ENCODE results near the gene LIMS2.

LIMS2 gene

DNA sequence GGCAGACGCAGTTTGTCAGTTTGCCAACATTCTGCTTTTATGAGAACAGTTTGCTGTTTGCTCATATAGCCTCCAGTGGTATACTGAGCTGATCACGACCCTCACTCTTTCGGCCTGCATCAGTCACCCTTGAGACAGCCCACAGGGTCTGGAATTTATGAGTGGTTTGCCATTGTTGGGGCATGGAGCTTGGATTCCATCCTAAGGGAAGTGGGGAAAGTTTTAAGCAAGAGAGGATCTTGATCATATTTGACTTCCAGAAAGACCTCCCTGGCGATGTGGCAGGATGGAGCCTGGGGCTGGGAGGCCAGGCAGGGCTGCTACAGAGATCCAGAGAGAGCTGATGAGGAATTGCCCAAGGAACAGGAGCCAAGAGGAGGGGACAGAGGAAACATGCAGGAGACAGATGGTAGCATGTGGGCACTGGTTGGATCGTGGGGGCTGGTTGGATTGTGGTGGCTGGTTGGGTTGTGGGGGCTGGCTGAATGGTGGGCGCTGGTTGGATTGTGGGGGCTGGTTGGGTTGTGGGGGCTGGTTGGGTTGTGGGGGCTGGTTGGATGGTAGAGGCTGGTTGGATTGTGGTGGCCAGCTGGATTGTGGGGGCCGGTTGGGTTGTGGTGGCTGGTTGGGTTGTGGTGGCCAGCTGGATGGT lies 56.7 kb downstream of the LIMS2 start:
- H3K4me3 ChIP-seq (replicated peaks in 1 of 2; ENCODE audit: low read depth in 2 of 2, low read length in 2 of 2): no peak overlapping the region
- TF ChIP-seq, protein P1, sequence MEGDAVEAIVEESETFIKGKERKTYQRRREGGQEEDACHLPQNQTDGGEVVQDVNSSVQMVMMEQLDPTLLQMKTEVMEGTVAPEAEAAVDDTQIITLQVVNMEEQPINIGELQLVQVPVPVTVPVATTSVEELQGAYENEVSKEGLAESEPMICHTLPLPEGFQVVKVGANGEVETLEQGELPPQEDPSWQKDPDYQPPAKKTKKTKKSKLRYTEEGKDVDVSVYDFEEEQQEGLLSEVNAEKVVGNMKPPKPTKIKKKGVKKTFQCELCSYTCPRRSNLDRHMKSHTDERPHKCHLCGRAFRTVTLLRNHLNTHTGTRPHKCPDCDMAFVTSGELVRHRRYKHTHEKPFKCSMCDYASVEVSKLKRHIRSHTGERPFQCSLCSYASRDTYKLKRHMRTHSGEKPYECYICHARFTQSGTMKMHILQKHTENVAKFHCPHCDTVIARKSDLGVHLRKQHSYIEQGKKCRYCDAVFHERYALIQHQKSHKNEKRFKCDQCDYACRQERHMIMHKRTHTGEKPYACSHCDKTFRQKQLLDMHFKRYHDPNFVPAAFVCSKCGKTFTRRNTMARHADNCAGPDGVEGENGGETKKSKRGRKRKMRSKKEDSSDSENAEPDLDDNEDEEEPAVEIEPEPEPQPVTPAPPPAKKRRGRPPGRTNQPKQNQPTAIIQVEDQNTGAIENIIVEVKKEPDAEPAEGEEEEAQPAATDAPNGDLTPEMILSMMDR (IDR thresholded peaks at IDR 0.05; ENCODE audit: low read depth, low read length): no peak
- DNase-seq (ENCODE audit: low read depth in 2 of 2): no peak

DNA sequence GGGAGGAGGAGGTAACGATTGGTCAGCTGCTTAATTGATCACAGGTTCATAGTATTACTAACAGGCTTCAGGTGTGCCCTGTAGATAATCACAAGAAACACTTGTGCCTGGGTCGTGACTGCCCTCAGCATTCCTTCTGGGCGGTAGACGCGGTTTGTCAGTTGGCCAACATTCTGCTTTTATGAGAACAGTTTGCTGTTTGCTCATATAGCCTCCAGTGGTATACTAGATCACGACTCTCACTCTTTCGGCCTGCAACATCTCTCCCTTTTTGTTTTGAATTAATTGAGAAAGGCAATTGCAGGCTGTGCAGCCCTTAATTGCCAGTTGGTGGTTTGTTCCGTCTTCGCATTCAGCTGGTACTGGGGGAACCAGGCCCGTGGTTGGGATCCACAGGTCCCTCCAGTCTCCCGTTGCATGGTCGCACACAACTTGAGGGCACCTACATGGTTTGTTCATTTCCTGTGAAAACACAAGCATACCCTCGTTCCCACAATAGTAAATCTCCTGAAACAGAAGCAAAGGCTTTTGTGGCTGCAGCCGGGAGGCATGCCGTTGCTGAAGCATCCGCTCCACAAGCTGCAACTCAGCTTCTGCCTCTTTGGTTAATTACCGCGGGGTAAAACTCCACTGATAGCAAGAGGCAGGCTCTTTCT lies 59.7 kb downstream of the LIMS2 start:
- no peak for DNase-seq (ENCODE audit: low read depth in 2 of 2)
- H3K4me3 ChIP-seq (replicated peaks in 1 of 2; ENCODE audit: low read depth in 2 of 2, low read length in 2 of 2): no peak overlapping the region
- TF ChIP-seq, protein P1 (IDR thresholded peaks at IDR 0.05; ENCODE audit: low read depth, low read length): no peak

DNA sequence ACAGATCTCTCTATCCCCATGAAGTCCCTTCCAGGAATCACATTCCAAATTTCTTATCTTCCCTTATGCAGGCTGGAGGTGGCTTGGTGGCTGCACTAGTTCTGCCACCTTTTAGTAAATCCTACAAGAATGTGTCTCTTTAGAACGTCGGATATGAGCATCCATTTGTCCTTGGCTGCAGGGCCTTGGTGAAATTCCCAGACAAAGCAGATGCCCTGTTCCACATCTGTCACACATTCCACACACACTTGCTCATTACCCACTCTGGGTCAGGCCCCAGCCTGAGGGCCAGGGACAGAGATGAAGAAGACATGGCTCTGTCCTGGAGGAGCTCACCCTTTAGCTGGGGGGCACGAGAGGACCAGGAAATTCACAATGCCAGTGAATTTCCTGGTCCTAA lies 60.6 kb downstream of the LIMS2 start:
- no peak overlapping the region for H3K4me3 ChIP-seq (replicated peaks in 1 of 2; ENCODE audit: low read depth in 2 of 2, low read length in 2 of 2)

DNA sequence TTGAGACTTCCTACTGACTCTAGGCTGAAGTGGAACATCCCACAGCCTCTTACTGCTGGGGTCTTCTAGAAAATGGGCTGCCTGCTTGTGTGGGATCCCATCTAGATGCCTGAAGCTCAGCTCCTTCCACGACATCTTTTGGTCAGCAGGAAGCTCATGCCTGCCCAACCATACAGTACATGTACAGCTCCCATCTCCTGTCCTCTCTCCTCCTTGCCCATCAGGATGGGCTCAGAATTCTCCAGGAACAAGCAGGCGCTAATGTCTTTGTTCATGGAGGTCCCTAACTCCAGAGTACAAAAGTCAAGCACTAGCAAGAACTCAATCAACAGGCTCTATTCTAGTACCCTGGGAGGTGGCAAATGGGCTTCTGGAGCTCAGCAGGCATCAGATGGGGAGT lies 61.1 kb downstream of the LIMS2 start:
- H3K4me3 ChIP-seq (replicated peaks in 1 of 2; ENCODE audit: low read depth in 2 of 2, low read length in 2 of 2): no peak overlapping the region
- no peak for DNase-seq (ENCODE audit: low read depth in 2 of 2)
- TF ChIP-seq, protein P1 (IDR thresholded peaks at IDR 0.05; ENCODE audit: low read depth, low read length): no peak

More for the DNA sequence above, 60.6 kb downstream of the LIMS2 start:
- TF ChIP-seq, protein P1 (IDR thresholded peaks at IDR 0.05; ENCODE audit: low read depth, low read length): no peak
- peak in 1 of 2 donors; percentile 37 for DNase-seq (ENCODE audit: low read depth in 2 of 2)

DNA sequence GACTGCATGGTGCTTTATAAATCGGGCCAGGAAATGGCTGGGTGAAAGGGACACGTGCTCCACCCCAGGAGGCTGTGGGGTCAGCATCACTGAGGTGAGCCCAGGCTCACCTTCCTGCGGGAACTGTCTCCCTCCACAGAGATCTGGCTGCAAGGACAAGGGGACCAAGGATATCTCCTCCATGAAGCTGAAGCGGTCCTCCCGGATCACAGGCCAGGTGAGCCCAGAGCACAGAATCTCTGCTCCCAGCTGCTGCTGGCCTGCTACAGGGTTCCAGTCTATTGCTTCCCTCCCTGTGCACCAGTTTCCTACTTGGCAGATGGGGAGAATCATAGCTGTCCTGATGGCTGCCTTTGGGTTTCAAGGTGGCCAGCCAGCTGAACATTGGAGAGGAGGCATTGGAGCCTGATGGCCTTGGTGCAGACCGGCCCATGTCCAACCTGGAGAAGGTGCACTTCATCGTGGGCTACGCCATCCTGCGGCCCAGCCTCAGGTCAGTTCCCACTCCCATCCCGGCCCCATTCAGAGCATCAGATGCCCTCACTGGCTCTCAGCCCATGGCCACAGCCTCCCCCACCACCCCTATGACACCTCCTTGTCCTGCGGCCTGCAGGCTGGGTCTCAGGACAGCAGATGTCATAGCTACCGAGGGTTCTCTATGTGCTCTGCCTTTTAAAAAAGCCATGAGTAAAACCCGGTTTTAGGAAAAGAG lies 63.1 kb downstream of the LIMS2 start:
- no peak for DNase-seq (ENCODE audit: low read depth in 2 of 2)
- TF ChIP-seq, protein P1 (IDR thresholded peaks at IDR 0.05; ENCODE audit: low read depth, low read length): no peak
- H3K4me3 ChIP-seq (replicated peaks in 1 of 2; ENCODE audit: low read depth in 2 of 2, low read length in 2 of 2): no peak overlapping the region

DNA sequence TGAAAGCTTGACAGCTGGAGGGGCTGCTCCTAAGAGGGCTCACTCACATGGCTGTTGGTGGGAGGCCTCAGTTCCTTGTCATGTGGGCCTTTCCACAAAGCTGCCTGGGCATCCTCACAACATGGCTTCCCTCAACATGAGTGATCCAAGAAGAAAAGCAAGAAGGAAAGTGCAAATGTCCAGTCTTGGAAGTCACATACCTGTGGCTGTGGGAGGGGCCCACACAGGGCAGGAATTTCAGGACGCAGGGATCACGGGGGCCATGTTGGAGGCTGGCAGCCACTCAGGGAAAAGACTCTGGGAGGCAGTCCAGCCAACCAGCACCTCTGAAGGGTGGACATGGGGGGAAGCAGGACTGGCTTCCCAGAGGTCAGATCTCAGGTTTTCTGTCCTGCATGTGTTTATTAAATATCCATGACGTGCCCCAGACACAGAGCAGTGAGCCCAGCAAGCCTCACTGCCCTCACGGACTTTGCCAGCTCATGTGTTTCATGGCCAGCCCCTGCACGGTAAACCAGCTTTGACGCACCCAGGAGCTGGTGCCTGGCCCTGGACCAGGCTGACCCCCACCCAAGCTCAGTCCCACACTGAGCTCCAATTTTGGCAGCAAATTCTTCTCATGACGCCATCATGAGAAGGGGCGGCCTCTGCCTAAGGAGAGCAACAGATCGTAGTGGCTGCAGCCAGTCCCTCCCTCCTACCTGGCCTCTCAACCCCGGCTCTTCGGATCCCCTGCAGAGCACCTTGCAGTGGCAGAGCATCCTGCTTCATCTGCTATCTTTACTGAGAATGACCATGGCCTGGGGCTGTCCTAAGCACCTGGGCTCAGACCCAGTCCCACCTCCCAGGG lies 64.0 kb downstream of the LIMS2 start:
- no peak for DNase-seq (ENCODE audit: low read depth in 2 of 2)
- TF ChIP-seq, protein P1 (IDR thresholded peaks at IDR 0.05; ENCODE audit: low read depth, low read length): no peak
- no peak overlapping the region for H3K4me3 ChIP-seq (replicated peaks in 1 of 2; ENCODE audit: low read depth in 2 of 2, low read length in 2 of 2)
